ENCODE results near the gene TSPAN31.

The TSPAN31 gene

DNA sequence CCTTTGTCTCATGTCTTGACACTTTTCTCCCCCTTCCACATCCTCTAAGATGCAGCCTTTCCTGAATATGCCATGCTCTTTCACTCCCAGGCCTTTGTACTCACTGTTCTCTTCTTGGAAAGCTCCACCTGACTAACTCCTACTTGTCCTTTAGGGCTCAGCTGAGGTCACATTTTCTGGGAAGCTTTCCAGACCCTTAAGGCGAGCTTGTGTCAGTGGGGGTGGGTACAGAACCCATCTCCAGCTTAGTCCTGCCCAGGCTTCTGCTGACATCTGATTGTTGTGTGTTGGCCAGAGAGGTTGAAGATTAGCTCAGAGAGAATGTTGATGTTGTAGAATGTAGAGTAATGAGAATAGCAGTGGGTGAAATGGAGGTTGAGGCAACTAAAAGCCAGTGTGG, 34.9 kb downstream of the TSPAN31 start:
- TF ChIP-seq BACH2 (CRISPR knock-in tag; IDR thresholded peaks at IDR 0.05; ENCODE audit: borderline replicate concordance), result no peak
- ATAC-seq, result no peak

DNA sequence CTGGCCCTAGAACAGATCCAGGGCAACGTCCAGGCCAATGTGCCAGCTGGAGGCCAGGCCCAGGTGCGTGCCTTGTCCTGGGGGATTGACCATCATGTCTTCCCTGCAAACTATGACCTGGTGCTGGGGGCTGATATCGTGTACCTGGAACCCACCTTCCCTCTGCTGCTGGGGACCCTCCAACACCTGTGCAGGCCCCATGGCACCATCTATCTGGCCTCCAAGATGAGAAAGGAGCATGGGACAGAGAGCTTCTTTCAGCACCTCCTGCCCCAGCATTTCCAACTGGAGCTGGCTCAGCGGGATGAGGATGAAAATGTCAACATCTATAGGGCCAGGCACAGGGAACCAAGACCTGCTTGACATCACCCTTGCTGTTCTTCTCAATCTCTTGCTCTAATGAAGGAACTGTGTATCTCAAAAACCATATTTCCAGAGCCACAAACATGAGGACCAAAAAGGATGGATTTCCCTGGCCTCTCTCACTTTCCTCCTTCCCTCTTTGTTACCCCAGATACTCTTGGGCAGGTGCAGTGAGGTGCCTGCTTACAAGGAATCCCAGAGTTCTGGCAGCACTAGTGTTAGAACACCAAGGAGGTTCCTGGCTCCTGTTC, 35.6 kb downstream of the TSPAN31 start:
- ATAC-seq, result no peak
- TF ChIP-seq, protein P1, sequence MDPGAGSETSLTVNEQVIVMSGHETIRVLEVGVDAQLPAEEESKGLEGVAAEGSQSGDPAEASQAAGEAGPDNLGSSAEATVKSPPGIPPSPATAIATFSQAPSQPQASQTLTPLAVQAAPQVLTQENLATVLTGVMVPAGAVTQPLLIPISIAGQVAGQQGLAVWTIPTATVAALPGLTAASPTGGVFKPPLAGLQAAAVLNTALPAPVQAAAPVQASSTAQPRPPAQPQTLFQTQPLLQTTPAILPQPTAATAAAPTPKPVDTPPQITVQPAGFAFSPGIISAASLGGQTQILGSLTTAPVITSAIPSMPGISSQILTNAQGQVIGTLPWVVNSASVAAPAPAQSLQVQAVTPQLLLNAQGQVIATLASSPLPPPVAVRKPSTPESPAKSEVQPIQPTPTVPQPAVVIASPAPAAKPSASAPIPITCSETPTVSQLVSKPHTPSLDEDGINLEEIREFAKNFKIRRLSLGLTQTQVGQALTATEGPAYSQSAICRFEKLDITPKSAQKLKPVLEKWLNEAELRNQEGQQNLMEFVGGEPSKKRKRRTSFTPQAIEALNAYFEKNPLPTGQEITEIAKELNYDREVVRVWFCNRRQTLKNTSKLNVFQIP (CRISPR knock-in tag; IDR thresholded peaks at IDR 0.05; ENCODE audit: borderline replicate concordance, low read depth), result no peak
- TF ChIP-seq TOX (CRISPR knock-in tag; IDR thresholded peaks at IDR 0.05; ENCODE audit: borderline replicate concordance) (no peak), ISL1 (CRISPR knock-in tag; IDR thresholded peaks at IDR 0.05) (no peak), CSDC2 (CRISPR knock-in tag; IDR thresholded peaks at IDR 0.05) (no peak), SNAI2 (CRISPR knock-in tag; IDR thresholded peaks at IDR 0.05) (no peak), ZNF565 (CRISPR knock-in tag; conservative IDR thresholded peaks at IDR 0.05; ENCODE audit: low read depth) (no peak)
- TF ChIP-seq, protein P2, sequence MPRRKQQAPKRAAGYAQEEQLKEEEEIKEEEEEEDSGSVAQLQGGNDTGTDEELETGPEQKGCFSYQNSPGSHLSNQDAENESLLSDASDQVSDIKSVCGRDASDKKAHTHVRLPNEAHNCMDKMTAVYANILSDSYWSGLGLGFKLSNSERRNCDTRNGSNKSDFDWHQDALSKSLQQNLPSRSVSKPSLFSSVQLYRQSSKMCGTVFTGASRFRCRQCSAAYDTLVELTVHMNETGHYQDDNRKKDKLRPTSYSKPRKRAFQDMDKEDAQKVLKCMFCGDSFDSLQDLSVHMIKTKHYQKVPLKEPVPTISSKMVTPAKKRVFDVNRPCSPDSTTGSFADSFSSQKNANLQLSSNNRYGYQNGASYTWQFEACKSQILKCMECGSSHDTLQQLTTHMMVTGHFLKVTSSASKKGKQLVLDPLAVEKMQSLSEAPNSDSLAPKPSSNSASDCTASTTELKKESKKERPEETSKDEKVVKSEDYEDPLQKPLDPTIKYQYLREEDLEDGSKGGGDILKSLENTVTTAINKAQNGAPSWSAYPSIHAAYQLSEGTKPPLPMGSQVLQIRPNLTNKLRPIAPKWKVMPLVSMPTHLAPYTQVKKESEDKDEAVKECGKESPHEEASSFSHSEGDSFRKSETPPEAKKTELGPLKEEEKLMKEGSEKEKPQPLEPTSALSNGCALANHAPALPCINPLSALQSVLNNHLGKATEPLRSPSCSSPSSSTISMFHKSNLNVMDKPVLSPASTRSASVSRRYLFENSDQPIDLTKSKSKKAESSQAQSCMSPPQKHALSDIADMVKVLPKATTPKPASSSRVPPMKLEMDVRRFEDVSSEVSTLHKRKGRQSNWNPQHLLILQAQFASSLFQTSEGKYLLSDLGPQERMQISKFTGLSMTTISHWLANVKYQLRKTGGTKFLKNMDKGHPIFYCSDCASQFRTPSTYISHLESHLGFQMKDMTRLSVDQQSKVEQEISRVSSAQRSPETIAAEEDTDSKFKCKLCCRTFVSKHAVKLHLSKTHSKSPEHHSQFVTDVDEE (CRISPR knock-in tag; IDR thresholded peaks at IDR 0.05), result no peak
- TF ChIP-seq, protein P3, sequence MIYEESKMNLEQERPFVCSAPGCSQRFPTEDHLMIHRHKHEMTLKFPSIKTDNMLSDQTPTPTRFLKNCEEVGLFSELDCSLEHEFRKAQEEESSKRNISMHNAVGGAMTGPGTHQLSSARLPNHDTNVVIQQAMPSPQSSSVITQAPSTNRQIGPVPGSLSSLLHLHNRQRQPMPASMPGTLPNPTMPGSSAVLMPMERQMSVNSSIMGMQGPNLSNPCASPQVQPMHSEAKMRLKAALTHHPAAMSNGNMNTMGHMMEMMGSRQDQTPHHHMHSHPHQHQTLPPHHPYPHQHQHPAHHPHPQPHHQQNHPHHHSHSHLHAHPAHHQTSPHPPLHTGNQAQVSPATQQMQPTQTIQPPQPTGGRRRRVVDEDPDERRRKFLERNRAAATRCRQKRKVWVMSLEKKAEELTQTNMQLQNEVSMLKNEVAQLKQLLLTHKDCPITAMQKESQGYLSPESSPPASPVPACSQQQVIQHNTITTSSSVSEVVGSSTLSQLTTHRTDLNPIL (CRISPR knock-in tag; IDR thresholded peaks at IDR 0.05; ENCODE audit: low read depth), result no peak

DNA sequence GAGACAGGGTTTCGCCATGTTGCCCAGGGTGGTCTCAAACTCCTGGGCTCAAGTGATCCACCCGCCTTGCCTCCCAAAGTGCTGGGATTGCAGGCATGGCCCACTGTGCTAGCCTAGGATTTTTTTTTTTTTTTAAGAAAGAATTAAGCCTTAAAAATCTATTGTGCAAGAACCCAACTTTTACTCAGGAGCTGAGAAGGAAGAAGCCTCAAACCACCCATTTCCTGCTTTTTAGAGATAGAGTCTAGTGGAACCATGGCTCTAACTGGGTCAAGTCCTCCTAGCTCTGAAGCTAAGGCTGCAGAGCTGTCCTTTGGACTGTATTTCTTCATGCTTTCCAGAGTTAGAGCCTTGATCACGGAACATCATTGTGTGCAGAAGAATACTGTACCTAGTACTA, 36.4 kb downstream of the TSPAN31 start:
- ATAC-seq, result no peak
- TF ChIP-seq SNAI2 (CRISPR knock-in tag; IDR thresholded peaks at IDR 0.05), result no peak
- no peak for TF ChIP-seq ESRRG (CRISPR knock-in tag; IDR thresholded peaks at IDR 0.05)
- no peak for TF ChIP-seq ZNF8 (CRISPR knock-in tag; IDR thresholded peaks at IDR 0.05)
- no peak for TF ChIP-seq ZNF70 (CRISPR knock-in tag; IDR thresholded peaks at IDR 0.05)
- no peak for TF ChIP-seq OSR1 (CRISPR knock-in tag; IDR thresholded peaks at IDR 0.05)
- TF ChIP-seq ARNTL (CRISPR knock-in tag; IDR thresholded peaks at IDR 0.05; ENCODE audit: borderline replicate concordance, low read depth), result no peak
- TF ChIP-seq, protein P2 (CRISPR knock-in tag; IDR thresholded peaks at IDR 0.05), result no peak
- TF ChIP-seq TOX (CRISPR knock-in tag; IDR thresholded peaks at IDR 0.05; ENCODE audit: borderline replicate concordance), result no peak
- TF ChIP-seq BACH2 (CRISPR knock-in tag; IDR thresholded peaks at IDR 0.05; ENCODE audit: borderline replicate concordance), result no peak
- TF ChIP-seq ZNF565 (CRISPR knock-in tag; conservative IDR thresholded peaks at IDR 0.05; ENCODE audit: low read depth), result no peak
- no peak for TF ChIP-seq ISL1 (CRISPR knock-in tag; IDR thresholded peaks at IDR 0.05)

DNA sequence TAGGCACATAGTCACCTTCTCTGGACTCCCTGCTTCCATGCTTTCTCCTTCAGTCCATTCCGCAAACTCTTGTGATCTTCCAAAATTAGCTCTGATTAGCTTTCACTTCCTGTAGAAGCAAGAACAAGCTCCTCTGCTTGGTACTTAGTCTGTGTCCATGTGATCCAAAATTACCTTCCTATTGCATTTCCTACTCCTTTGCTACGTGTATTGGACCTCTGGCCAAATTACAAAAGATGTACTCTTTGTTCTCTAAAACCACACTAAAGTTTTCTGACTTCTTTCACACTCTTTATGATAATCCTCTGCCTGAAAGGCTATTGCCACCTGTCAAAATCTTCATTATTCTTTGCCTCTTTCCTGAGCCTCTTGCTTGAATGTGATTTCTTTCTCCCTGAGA, 37.0 kb downstream of the TSPAN31 start:
- no peak for ATAC-seq
- TF ChIP-seq OSR1 (CRISPR knock-in tag; IDR thresholded peaks at IDR 0.05), result no peak
- no peak for TF ChIP-seq TCF4 (CRISPR knock-in tag; IDR thresholded peaks at IDR 0.05; ENCODE audit: borderline replicate concordance)
- TF ChIP-seq, protein P4, sequence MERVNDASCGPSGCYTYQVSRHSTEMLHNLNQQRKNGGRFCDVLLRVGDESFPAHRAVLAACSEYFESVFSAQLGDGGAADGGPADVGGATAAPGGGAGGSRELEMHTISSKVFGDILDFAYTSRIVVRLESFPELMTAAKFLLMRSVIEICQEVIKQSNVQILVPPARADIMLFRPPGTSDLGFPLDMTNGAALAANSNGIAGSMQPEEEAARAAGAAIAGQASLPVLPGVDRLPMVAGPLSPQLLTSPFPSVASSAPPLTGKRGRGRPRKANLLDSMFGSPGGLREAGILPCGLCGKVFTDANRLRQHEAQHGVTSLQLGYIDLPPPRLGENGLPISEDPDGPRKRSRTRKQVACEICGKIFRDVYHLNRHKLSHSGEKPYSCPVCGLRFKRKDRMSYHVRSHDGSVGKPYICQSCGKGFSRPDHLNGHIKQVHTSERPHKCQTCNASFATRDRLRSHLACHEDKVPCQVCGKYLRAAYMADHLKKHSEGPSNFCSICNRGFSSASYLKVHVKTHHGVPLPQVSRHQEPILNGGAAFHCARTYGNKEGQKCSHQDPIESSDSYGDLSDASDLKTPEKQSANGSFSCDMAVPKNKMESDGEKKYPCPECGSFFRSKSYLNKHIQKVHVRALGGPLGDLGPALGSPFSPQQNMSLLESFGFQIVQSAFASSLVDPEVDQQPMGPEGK (CRISPR knock-in tag; IDR thresholded peaks at IDR 0.05; ENCODE audit: borderline replicate concordance), result no peak
- TF ChIP-seq BACH2 (CRISPR knock-in tag; IDR thresholded peaks at IDR 0.05; ENCODE audit: borderline replicate concordance), result no peak
- TF ChIP-seq, protein P2 (CRISPR knock-in tag; IDR thresholded peaks at IDR 0.05), result no peak
- no peak for TF ChIP-seq RARB (CRISPR knock-in tag; IDR thresholded peaks at IDR 0.05)
- TF ChIP-seq SNAI2 (CRISPR knock-in tag; IDR thresholded peaks at IDR 0.05), result no peak

All from SK-N-SH treated with all-trans-retinoic acid at 6 μM for 48 hours (cell line).